ENCODE measurements around the gene OR56A1.

OR56A1 gene

DNA sequence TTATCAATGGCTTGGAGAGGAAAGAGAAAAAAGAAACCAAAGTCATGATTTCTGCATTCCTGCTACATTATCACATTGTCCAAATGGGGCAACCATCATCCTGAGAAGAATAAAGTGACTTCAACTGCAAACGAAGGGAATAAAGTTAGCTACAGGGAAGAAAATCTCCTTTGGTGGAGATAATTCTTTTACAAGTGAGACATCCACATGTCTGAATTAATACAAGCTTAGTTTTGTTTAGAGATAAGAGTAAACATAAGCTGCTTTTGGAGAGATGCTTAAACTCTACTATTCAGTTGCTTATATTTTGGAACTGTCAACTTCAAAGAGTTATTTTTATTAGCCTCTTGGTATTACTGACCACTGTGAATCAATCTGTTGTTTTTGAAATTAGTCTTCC lies 43.7 kb downstream of the OR56A1 start, which contains the start of gene OR52L1:
Gene OR52L1, minus strand, starts transcription at position 101 of the 400 bp plus-strand sequence. Its CDS starts 55 bp downstream, at position 46.
- no peak for DNase-seq

DNA sequence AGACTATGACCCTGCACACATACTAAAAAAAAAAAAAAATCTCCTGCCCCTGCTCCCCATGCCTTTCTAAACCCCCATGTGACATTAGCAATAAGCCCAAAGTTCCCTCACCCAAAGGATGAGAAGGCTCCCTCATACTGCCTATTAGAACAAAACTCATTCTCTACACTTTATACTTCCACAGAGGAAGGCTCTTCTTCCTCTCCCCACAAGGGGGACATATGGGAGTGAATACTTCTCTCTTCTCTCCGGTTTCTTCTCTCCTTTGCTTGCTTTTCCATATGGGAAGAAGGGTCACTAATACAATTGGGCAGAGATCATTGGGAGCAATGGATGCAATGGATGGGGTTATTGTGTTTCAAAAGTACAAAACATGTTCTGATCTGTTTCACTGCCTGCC lies 47.1 kb downstream of the OR56A1 start:
- no peak for DNase-seq

DNA sequence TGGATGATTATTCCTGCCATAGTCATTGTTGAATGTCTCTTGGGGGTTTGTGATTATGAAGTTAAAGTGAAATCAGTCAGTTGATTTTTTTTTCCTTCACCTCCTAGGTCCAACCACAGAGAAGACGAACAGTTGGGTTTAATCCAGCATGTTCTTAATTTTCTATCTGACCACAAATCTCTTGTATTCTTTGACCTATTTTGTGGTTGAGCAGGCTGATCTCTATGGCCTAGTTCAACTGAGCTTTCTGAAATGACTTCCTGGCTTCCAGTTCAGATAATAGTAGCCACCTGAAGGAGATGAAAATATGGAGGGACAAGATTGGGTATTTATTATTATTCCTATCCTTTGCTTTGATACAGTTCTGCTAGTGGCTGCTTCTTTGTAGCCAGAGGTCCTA lies 57.0 kb downstream of the OR56A1 start:
- DNase-seq: no peak
